SH-SY5Y (cell line): ENCODE data around the gene DMAC2.

Experiments
- GATA2 ChIP-seq: IDR thresholded peaks from 2 replicates; pipeline ENCODE4 v1.6.1; 2011; ENCODE audit warnings: mild to moderate bottlenecking, low read depth, low read length
- GATA3 ChIP-seq: IDR thresholded peaks from 2 replicates; pipeline ENCODE4 v1.6.1; 2011; ENCODE audit warnings: low read depth, mild to moderate bottlenecking, low read length, moderate library complexity

- TF ChIP-seq GATA2: no peak
- TF ChIP-seq GATA3: no peak
Measured at GRCh38 chr19:41414461-41414860, 25.3 kb downstream of the DMAC2 start.
